A549 (cell line): ENCODE data around the gene KPNA2.

Experiments
- CEBPB ChIP-seq, 2 experiments: fragments of >200 bp in 1 of 2; sonication (Bioruptor Twin) in 1 of 2; formaldehyde crosslinking in 1 of 2; IDR thresholded peaks; 2 replicates each; pipeline ENCODE4 v1.6.1; 2012 to 2016
- CHD2 ChIP-seq: fragments of 150-350 bp; IDR thresholded peaks from 2 replicates; pipeline ENCODE4 v1.6.1; 2014; ENCODE audit warnings: low read length; ENCODE audit not compliant: partially characterized antibody
- EP300 ChIP-seq, 2 experiments: fragments of >200 bp; sonication (Bioruptor Twin); formaldehyde crosslinking; IDR thresholded peaks; 2 replicates in 1 of 2; 3 replicates in 1 of 2; pipeline ENCODE4 v1.6.1; 2016 to 2017
- ESRRA ChIP-seq: fragments of 150-350 bp; IDR thresholded peaks from 2 replicates; pipeline ENCODE4 v1.6.1; 2014; ENCODE audit warnings: mild to moderate bottlenecking, low read length, borderline replicate concordance
- FOSL2 ChIP-seq, 2 experiments: fragments of 450-650 bp in 1 of 2; fragments of >200 bp in 1 of 2; sonication (Bioruptor Twin) in 1 of 2; formaldehyde crosslinking; IDR thresholded peaks; 2 replicates each; pipeline versions ENCODE4 v1.5.0 to v1.6.1; 2016 to 2020; ENCODE audit warnings: mild to moderate bottlenecking in 1 of 2, moderate library complexity in 1 of 2
- HOXA7 ChIP-seq: fragments of 250-450 bp; sonication (Bioruptor Pico); IDR thresholded peaks from 2 replicates; pipeline ENCODE4 v1.5.0; 2020; ENCODE audit warnings: mild to moderate bottlenecking, moderate library complexity
- KDM1A ChIP-seq: fragments of 200-600 bp; sonication (generic); IDR thresholded peaks from 2 replicates; pipeline ENCODE4 v1.6.1; 2016; ENCODE audit warnings: low read depth, mild to moderate bottlenecking
- MAFK ChIP-seq: fragments of 450-650 bp; IDR thresholded peaks from 2 replicates; pipeline ENCODE4 v1.6.1; 2014; ENCODE audit not compliant: partially characterized antibody
- MYC ChIP-seq: IDR thresholded peaks from 2 replicates; pipeline ENCODE4 v1.6.1; 2012; ENCODE audit warnings: mild to moderate bottlenecking, inconsistent platforms, low read length, improper control_type of control experiment, borderline replicate concordance
- POLR2A ChIP-seq: IDR thresholded peaks from 2 replicates; pipeline ENCODE4 v1.6.1; 2012; ENCODE audit warnings: mild to moderate bottlenecking, low read length
- RAD21 ChIP-seq, 2 experiments: fragments of >200 bp in 1 of 2; sonication (Bioruptor Twin) in 1 of 2; formaldehyde crosslinking in 1 of 2; IDR thresholded peaks in 1 of 2; conservative IDR thresholded peaks in 1 of 2; 2 replicates in 1 of 2; 3 replicates in 1 of 2; pipeline ENCODE4 v1.6.1; 2012 to 2018; ENCODE audit warnings: inconsistent platforms in 1 of 2
- RFX5 ChIP-seq: fragments of 450-650 bp; IDR thresholded peaks from 2 replicates; pipeline ENCODE4 v1.7.1; 2014; ENCODE audit warnings: antibody characterized with exemption, mild to moderate bottlenecking, moderate library complexity
- TF ChIP-seq, protein P1 (sequence below): fragments of >200 bp; sonication (Bioruptor Twin); formaldehyde crosslinking; IDR thresholded peaks from 3 replicates; pipeline ENCODE4 v1.5.1; 2016
- TF ChIP-seq, protein P2 (sequence below): IDR thresholded peaks from 2 replicates; pipeline ENCODE4 v1.6.1; 2012

DNA sequence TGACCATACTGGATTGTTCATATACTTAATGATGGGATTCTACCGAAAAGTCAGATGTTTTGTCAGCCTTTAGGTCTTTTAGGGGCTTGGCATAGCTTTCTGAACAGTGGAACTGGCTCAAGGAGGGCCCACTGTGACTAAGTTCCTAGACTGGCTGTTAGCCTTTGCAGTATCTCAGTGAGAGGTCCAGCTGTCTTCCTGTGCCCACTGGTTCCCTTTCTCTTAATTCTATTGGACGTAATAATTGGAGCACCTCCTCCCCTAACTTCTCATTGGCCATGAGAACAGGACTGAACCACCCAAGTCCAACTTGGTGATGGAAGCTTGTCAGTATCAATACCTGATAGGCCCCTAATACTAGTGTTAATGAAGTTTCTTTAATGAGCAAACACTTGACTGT lies 13.5 kb downstream of the KPNA2 start:
- TF ChIP-seq, protein P1, sequence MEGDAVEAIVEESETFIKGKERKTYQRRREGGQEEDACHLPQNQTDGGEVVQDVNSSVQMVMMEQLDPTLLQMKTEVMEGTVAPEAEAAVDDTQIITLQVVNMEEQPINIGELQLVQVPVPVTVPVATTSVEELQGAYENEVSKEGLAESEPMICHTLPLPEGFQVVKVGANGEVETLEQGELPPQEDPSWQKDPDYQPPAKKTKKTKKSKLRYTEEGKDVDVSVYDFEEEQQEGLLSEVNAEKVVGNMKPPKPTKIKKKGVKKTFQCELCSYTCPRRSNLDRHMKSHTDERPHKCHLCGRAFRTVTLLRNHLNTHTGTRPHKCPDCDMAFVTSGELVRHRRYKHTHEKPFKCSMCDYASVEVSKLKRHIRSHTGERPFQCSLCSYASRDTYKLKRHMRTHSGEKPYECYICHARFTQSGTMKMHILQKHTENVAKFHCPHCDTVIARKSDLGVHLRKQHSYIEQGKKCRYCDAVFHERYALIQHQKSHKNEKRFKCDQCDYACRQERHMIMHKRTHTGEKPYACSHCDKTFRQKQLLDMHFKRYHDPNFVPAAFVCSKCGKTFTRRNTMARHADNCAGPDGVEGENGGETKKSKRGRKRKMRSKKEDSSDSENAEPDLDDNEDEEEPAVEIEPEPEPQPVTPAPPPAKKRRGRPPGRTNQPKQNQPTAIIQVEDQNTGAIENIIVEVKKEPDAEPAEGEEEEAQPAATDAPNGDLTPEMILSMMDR, result no peak
- TF ChIP-seq CEBPB (IDR thresholded peaks at IDR 0.05) (no peak), ESRRA (no peak), KDM1A (no peak), RFX5 (no peak), HOXA7 (no peak), MAFK (no peak), POLR2A (no peak), MYC (no peak), FOSL2 (IDR thresholded peaks at IDR 0.05) (no peak), FOSL2 (CRISPR knock-in tag; IDR thresholded peaks at IDR 0.05) (no peak), EP300 (IDR thresholded peaks at IDR 0.05) (no peak), RAD21 (conservative IDR thresholded peaks at IDR 0.05 in 1 of 2, IDR thresholded peaks at IDR 0.05 in 1 of 2) (no peak), CHD2 (no peak)
- TF ChIP-seq, protein P2, sequence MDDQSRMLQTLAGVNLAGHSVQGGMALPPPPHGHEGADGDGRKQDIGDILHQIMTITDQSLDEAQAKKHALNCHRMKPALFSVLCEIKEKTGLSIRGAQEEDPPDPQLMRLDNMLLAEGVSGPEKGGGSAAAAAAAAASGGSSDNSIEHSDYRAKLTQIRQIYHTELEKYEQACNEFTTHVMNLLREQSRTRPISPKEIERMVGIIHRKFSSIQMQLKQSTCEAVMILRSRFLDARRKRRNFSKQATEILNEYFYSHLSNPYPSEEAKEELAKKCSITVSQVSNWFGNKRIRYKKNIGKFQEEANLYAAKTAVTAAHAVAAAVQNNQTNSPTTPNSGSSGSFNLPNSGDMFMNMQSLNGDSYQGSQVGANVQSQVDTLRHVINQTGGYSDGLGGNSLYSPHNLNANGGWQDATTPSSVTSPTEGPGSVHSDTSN, result no peak
